ENCODE results near the gene UBXN1.
A peak's percentile ranks its signal among the peaks of the same experiment; 100 is the strongest.
"Not testable (repeated sequence)": the region's sequence is repeated elsewhere in the genome, so short reads cannot be mapped to it uniquely, and the experiment has no call there.

Gene UBXN1

DNA sequence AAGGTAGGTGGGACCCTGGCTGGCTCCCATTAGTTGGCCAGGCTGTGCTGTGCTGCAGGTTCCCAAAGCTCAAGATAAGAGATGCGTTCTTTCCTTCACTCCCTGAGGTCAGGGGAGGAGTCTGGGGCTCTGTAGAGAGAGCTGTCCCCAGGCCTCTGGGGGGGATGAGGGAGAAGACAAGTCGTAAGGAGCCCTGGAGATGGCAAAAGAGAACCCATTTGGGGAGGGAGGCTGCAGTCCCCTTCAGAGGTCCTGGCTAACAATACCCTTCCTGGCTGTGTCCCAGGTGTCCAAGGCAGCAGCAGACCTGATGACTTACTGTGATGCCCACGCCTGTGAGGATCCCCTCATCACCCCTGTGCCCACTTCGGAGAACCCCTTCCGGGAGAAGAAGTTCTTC, 29.5 kb upstream of the UBXN1 start:
- no peak for DNase-seq

DNA sequence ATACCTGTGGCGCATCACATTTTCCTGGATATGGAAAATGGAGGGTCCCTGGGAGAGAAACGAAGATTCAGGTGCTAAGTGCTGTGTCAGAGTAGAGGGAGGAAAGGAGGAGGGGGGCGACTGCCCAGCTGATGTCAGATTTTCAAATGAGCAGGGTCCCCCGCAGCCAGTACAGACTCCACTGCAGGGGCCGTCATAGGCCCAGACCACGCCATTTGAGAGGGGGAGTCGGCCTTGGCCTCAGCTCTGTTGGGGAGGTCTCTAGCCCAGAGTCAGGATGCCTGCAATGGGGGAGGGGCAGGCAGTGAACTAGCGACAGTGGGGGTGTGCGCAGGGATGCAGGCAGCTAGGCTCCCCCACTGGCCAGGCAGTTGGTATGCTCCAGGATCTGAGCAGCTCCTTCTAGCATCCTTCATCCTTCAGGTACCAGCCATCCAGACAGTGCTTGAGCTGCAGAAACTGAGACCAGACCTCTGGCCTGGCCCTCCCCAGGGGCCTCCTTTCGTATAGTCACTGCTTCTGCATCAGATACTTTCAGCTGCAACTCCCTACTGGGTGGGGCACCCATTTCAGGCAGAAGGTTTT, 28.5 kb upstream of the UBXN1 start, which contains the start of the genes BSCL2 and GNG3:
Gene BSCL2, minus strand, starts transcription at position 148 of the 585 bp plus-strand sequence. CDS start 229 bp downstream, outside the sequence.
Gene GNG3, plus strand, starts transcription at position 400 of the 585 bp plus-strand sequence. CDS start 620 bp downstream, outside the sequence.
- DNase-seq: no peak

DNA sequence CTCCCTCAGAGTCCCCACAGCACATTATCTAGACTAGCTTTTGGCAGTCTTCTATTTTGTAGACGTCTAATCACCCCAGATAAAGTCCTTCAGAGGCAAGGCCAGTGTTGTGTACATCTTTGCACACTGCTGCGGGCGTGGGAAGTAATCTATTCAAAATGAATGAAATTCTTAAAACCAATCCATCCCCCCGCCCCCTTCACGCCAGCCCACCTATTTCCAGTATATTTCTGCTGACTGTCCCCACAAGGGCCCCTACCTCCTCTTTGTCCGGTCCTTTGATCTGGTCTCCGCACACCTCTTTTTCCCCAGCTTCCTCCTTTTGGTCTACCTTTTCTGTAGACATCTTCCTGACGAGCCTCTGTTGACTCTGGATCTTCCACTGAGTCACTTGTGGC, 28.0 kb upstream of the UBXN1 start:
- no peak for DNase-seq

DNA sequence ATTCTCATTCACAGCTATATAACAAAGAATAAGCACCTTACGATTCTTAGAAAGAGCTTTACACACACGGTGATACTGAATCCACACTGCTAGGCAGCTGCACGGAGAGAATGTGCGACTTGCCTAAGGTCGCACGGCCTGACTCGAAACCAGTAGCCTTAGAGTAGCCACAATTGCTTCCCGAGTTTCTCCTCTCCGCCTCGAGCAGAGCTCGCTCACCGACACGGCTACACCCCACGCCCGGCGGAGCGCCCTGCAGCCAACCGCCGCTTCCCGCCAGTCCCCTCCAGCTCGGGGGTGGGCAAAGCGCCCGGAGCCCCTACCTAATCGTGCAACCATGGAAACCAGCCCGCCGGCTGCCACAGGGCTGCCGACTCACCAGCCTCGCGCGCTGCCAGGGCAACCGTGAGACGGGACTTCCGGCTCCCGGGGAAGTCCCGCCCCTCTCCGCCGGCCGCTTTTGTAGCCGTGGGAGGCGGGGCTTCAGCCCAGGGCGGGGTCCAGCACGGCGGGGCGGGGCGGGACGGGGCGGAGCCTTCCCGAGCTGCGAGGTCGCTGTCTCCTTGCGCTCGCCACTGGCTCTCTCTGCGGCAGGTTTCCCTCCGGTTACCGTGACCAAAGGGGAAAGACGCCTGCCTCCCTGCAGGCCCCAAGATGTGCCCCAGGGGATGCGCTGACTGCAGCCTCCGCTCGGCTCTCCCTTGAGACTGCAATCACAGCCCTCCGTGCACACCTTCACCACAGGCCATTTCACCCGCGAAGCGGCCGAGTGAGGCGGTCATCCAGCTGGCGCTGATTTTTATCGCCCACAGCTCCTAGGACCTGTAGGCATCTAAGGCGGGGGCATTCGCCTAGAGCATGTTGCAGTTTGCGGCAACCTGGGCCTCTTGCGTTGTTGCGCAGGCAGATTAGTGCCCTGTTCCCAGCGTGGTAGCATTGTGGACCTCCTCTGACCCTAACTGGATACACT, 27.3 kb upstream of the UBXN1 start:
- peak; percentile 92 for DNase-seq

DNA sequence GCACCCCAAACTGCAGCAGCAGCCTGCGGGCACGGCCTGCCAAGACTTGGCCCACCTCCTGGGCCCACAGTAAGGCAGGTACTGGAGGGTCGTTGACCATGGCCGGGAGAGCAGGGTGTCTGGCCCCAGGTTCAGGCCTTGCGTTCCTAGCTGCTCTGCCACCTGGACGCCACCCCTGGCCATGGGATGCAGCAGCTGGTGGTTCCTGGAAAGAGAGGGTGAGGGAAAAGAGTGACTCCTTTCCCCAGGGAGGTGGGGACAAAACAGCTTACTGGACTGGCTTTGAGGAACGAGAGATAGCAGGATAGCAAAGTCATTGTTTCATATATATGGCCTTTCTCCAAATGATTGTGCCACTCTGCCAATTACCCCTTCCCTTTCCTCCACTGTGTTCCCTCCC, 26.5 kb upstream of the UBXN1 start:
- DNase-seq: no peak

DNA sequence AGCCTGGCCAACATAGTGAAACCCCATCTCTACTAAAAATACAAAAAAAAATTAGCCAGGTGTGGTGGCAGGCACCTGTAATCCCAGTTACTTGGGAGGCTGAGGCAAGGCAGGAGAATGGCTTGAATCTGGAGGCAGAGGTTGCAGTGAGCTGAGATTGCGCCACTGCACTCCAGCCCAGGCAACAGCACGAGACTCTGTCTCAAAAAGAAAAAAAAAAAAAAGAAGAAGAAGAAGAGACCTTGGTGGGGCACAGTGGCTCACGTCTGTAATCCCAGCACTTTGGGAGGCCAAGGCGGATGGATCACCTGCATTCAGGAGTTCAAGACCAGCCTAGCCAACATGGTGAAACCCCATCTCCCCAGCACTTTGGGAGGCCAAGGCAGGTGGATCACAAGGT, 25.0 kb upstream of the UBXN1 start:
- not testable (repeated sequence) for DNase-seq

DNA sequence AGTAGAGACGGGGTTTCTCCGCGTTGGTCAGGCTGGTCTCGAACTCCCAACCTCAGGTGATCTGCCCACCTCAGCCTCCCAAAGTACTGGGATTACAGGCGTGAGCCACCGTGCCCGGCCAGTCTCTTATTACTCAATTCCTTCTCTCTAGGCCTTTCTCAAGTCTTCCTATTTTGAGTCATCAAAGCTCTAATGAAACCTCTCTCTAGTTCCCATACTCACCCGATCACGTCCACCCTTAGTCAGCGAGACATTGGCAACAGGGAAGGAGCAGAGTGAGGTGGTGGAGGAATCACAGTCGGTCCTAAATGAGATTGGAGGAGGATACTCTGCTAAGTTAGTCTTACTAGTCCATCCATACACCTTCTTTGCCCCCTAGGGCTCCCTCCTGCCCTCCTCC, 23.4 kb upstream of the UBXN1 start:
- no peak for DNase-seq

DNA sequence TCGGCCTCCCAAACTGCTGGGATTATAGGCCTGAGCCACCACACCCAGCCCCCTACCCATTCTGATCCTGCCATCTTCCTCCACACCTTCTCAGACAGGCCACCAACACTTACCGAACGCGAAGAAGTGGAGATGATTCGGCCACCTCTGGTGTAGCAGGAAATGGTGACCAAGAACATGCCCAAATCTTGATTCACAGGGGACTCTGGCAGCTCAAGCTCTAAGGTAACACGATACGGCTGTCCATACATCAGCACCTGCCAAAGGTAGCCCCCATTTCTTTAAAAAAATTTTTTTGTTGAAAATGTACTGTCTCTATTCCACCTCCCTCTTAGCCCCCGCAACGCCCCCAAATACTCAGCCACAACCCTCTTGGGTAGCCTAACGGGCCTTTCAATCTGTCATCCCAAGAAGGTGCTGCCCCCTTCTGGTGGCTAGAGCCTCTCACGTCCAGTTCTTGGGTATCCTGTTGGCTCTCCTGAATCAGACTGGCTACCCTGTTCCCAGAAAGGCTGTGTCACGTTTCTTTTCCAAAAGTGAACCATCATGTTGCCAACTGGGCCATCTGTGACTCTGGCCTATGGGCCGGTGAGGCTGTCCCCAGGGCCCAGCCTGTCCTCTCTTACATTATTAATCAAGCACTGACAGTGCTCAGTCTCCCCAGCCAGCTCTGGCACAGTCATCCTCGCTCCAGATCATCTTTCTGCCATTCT, 15.7 kb upstream of the UBXN1 start:
- DNase-seq: peak; percentile 44

DNA sequence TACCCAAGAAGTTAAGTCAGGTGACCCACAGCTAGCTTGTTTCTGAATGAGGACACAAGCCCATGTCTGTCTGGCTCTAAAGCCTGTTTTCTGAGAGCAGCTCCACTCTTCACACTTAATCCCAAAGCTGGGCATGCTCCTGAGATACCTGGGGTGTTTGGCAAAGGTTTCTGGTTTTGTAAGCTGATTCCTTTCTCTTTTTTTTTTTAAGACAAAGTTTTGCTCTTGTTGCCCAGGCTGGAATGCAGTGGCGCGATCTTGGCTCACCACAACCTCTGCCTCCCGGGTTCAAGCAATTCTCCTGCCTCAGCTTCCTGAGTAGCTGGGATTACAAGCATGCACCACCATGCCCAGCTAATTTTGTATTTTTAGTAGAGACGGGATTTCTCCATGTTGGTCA, 14.8 kb upstream of the UBXN1 start:
- not testable (repeated sequence) for DNase-seq

DNA sequence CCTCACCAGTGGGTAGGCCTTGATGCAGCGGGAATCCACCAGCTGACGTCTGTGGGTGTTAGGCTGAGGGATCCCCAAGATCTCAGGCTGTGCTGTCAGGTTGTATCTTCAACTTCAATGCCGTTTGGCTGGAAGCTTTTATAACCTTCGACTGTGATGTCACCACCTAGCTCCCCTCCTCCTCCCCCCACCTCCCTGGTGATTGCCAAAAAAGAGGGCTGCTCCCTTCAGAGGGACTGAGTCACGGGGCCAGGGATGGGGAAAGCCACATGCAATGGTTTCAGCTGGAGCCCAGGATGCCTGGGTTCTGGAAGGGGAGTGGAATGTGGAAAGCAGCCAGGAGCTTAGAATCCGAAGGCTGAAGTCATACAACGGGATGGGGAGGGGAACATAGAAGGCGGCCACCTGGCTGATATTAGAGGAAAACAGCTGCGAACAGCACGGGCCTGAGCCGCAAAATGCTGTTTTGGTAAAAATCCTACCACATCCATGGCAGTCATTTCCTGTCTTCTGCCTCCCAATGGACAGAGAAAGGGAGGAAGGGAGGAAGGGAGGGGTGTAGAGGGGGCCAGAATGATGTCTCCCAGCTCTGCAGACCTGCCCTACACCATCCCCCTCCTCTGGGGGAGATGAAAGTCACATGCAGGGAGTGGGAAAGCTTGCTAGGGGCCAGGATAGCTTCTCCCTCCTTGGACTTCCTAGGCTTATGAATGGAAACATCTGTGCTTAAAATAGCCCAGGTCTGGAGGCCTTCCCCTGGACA, 10.7 kb upstream of the UBXN1 start, which contains the start of gene LRRN4CL:
Gene LRRN4CL, minus strand, starts transcription at position 110 of the 763 bp plus-strand sequence. CDS start 1,022 bp downstream, outside the sequence.
- DNase-seq: no peak

DNA sequence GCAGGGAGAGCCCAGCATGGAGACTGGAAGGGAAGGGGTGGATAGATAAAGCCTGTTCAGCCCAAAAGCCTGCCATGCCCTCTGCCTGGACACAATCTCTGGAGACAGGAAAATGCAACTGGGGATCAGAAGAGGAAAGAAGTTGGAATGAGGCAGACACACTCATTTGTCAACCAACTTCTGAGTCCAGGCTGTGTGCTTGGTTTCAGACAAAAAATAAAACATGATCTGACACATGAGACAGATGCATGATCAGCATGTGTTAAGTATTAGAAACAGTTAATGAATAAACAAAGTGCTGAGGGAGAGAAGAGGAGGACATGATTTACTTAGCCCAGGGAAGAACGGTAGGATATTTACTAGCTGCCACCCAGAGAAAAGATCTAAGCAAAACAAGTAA, 9.6 kb upstream of the UBXN1 start:
- no peak for DNase-seq

DNA sequence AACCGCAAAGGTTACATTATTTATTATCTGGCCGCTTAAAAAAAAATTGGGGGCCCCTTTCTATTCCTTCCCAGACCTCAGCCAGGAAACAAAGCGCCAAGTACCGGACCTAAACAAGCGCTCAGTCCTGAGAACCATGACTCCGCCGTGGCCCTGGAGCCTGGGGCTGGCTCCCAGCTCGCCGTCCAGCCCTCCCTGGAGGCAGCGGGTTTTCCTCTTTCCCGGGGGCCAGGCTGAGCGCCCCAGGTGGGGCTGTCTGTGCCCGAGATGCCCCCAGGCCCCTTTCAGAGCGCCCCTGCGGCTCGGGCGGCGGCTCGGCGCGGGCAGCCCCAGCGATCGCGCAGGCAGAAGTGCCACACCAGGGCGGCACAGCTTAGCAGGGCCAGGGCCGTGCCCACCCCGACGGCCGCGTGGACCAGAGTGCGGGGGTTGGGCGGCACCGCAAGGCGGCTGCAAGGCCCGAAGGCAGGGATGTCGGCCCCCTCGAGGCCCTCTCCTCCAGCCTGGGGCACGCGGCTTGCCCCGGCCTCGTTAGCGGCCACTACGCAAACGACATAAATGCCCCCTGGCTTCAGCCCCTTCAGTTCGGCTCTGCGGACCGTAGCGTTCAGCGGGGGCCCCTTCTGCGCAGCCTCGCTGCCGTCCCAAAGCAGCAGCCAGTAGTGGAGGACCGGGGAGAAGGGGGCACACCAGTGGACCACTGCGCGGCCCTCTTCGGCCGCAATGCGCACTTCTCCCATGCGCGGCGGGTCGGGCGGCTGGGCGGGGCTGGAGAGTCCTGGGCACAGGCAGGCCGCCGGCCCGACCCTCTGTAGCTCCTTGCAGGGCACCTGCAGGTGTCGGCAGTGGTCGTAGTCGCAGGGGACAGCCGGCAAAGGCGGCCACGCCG, 8.9 kb upstream of the UBXN1 start:
- no peak for DNase-seq

DNA sequence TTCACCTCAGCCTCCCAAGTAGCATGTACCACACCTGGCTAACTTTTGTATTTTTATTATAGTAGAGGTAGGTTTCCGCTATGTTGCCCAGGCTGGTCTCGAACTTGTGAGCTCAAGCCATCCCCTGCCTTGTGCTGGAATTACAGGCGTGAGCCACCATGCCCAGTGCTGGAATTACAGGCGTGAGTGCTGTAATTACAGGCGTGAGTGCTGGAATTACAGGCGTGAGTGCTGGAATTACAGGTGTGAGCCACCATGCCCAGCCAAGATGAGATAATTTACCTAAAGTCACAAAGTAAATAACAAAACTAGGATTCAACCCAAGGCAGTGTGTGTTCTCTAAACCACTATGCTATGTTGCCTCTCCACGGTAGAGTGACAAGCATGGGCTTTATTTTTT, 3.6 kb upstream of the UBXN1 start:
- DNase-seq: no peak

DNA sequence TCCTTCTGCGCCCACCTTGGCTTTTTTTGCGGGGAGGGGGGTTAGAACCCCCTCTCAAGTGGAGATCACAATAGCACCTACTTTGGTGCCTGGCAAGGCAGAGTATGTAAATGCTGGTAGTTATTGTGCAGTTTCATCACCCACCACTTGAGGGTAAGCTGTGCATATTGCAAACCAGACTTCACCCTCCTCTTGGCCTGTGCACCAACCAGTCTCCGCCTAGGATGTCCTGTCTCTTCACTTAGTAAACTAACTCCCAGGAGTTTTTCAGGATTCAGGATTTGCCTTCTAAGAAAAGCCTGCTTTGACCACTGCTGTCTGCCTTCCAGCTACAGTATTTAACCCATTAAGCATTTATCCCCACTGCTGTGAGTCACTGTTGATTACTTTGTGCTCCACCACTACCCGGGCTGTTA, 2.0 kb upstream of the UBXN1 start:
- DNase-seq: peak; percentile 42

DNA sequence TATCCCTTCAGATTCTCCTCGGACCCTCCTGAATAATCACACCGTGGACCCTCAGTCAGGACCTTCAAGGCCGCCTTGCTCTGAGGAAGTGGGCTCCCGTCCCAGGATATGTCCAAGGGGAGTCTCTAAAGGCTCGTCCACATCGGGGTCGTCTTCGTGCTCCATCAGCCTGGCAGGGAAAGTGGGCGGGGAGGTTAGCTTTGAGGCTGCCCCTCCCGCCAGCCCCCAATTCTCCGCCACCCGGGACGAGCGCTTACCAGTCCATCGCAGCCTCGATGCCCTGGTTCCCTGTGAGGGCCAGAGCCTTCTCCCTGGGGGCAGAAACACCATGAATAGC, 472 bp downstream of the UBXN1 start:
- no peak for DNase-seq

DNA sequence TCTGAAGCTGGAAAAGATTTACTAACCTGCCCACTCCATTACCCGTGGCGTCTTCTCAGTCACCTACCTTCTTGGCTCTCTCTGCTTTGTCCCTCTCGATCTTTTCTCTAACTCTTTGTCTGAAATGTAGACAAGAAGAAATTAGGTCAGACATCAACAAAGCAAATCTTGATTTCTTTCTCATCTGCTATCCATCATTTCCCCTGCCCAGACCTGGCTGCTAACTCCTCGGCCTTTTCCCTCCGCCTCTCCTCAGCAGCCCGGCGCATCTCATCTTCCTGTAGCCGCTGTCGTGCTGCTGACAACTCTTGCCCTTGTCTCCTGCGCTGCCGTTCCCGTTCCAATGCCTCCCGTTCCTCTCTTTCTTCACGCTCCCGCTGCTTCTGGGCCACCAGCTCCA, 1.2 kb downstream of the UBXN1 start:
- no peak for DNase-seq

DNA sequence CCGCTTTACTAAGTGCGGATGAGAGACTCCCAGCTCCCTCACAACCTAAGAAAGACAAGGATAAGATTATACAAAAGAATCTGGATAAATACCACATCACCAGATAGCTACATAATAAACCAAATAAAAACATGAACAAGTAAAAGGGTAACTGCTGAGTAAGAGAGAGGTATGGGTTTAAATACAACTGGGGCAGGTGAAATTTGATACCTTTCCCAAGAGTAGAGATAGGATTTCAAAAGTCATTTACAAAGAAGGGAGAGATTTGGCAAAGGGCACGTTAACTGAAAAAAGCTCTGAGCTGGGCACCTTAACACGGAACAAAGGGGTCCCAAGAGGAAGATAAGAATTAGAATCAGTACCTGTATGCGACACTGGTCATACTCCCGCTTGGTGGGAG, 1.7 kb downstream of the UBXN1 start:
- DNase-seq: no peak

DNA sequence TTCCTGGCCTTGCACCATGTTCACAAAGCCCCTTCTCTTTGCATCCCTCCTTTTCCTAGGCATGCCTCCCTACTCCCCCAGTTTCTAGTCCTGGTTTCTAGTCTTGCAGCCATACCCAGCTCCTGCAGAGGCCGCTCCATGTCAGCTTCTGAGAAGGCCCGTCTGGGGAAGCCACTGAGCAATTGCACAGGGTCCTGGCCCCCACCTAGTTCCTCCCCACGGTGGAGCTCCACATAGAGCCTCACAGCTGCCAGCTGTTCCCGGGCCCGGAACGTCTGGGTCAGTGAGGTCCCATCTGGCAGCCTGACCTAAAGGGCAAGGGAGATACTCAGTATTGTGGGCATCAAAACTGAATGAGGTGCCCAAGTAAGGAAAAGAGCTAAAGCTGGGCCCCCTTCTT, 2.2 kb downstream of the UBXN1 start:
- no peak for DNase-seq

DNA sequence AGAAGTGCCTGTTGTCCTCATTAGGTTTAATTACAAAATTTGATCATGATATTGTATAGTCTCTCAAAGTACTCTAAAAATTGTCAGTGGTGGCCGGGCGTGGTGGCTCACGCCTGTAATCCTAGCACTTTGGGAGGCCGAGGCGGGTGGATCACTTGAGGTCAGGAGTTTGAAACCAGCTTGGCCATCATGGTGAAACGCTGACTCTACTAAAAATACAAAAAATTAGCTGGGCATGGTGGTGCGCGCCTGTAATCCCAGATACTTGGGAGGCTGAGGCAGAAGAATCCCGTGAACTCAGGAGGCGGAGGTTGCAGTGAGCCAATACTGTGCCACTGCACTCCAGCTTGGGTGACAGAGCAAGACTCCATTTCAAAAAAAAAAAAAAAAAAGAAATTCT, 3.5 kb downstream of the UBXN1 start:
- DNase-seq: not testable (repeated sequence)

DNA sequence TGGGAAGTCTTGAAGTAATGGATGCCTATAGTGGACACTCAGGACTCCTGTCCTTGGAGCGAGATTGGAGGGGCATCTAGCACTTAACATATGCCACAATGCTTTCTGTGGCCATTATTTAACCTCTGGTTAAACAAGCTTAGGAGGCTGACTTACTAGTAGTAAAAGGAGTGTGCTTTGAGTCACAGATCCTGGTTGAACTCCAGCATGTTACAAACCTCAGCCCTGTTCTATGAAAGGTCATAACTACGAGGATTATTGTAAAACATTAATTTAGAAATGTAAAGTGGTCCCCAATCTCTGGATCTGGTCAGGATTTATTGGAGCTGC, 5.7 kb downstream of the UBXN1 start:
- no peak for DNase-seq

DNA sequence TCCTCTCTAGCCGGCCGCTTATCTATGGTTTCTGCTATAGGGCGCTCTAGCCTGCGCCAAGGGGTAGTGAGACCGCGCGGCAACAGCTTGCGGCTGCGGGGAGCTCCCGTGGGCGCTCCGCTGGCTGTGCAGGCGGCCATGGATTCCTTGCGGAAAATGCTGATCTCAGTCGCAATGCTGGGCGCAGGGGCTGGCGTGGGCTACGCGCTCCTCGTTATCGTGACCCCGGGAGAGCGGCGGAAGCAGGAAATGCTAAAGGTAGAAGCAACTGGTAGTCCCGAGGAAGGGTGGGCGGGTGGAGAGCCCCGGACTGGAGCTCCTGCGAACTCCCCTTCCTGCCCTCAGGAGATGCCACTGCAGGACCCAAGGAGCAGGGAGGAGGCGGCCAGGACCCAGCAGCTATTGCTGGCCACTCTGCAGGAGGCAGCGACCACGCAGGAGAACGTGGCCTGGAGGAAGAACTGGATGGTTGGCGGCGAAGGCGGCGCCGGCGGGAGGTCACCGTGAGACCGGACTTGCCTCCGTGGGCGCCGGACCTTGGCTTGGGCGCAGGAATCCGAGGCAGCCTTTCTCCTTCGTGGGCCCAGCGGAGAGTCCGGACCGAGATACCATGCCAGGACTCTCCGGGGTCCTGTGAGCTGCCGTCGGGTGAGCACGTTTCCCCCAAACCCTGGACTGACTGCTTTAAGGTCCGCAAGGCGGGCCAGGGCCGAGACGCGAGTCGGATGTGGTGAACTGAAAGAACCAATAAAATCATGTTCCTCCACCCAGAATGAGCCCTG, 7.1 kb downstream of the UBXN1 start, which contains the start of the genes LBHD1 and UQCC3:
Gene LBHD1, minus strand, starts transcription at position 660 of the 782 bp plus-strand sequence. CDS start 2,236 bp downstream, outside the sequence.
Gene UQCC3, plus strand, starts transcription at position 66 of the 782 bp plus-strand sequence. Its CDS starts 73 bp downstream, at position 139.
- peak; percentile 86 for DNase-seq
